Measurements from ENCODE around the gene MSLN.

MSLN gene

GRCh38 chr16:760545-761343 is at the start of gene MSLN:
MSLN (plus strand) TSS chr16:760734; CDS start chr16:762681, 1,947 bp downstream.
- no peak for DNase-seq (ENCODE audit: low read depth in 2 of 2)

GRCh38 chr16:711084-711483 is 49.5 kb upstream of the MSLN start:
- DNase-seq (ENCODE audit: low read depth in 2 of 2), result no peak

GRCh38 chr16:711548-712320 is 48.8 kb upstream of the MSLN start:
- DNase-seq (ENCODE audit: low read depth in 2 of 2), result peak; percentile 51 to 76

- peak; percentile 44 to 50 for DNase-seq (ENCODE audit: low read depth in 2 of 2)
These were observed 47.7 kb upstream of the MSLN start for GRCh38 chr16:712740-713250.

- DNase-seq (ENCODE audit: low read depth in 2 of 2), result no peak
These were observed 46.5 kb upstream of the MSLN start for GRCh38 chr16:714079-714478.

GRCh38 chr16:714558-715476 is 45.7 kb upstream of the MSLN start, which contains the start of gene METRN:
METRN (plus strand) TSS chr16:715118; CDS start chr16:715290, 172 bp downstream.
- peak; percentile 73 to 89 for DNase-seq (ENCODE audit: low read depth in 2 of 2)

- DNase-seq (ENCODE audit: low read depth in 2 of 2), result no peak
These were observed 44.9 kb upstream of the MSLN start for GRCh38 chr16:715477-716199.

GRCh38 chr16:716200-716568 is 44.4 kb upstream of the MSLN start:
- DNase-seq (ENCODE audit: low read depth in 2 of 2), result no peak

GRCh38 chr16:716768-717325 is 43.7 kb upstream of the MSLN start:
- no peak for DNase-seq (ENCODE audit: low read depth in 2 of 2)

GRCh38 chr16:717450-718245 is 42.9 kb upstream of the MSLN start:
- DNase-seq (ENCODE audit: low read depth in 2 of 2), result no peak

GRCh38 chr16:718389-718788 is 42.1 kb upstream of the MSLN start:
- DNase-seq (ENCODE audit: low read depth in 2 of 2), result no peak

- DNase-seq (ENCODE audit: low read depth in 2 of 2), result no peak
These were observed 41.6 kb upstream of the MSLN start for GRCh38 chr16:718922-719321.

- no peak for DNase-seq (ENCODE audit: low read depth in 2 of 2)
These were observed 40.6 kb upstream of the MSLN start for GRCh38 chr16:719815-720446.

- peak in 1 of 2 donors; percentile 47 for DNase-seq (ENCODE audit: low read depth in 2 of 2)
These were observed 40.0 kb upstream of the MSLN start for GRCh38 chr16:720447-720989.

GRCh38 chr16:720990-721764 is 39.4 kb upstream of the MSLN start, which contains the start of gene ANTKMT:
ANTKMT (plus strand) TSS chr16:721146; CDS start chr16:721275, 129 bp downstream.
- peak; percentile 54 to 70 for DNase-seq (ENCODE audit: low read depth in 2 of 2)

GRCh38 chr16:721765-722540 is 38.6 kb upstream of the MSLN start:
- DNase-seq (ENCODE audit: low read depth in 2 of 2), result no peak

Data from stimulated activated CD4-positive, alpha-beta T cell treated with anti-CD3 and anti-CD28 coated beads, Interleukin-15, amount 100 ng/mL, for 48 hours (primary cell).